KOPT-K1 (cell line): Measurements from ENCODE around the gene ZNF775.
A peak's percentile ranks its signal among the peaks of the same experiment; 100 is the strongest.

ENCODE experiments used
- H3K27ac ChIP-seq: fragments of 200-600 bp; sonication (generic); 2 replicates; pipeline ENCODE4 v1.5.1; 2016; ENCODE audit warnings: antibody characterized with exemption, mild to moderate bottlenecking, low read depth, low read length; ENCODE audit not compliant: poor library complexity, severe bottlenecking
- H3K36me3 ChIP-seq: fragments of 200-600 bp; sonication (generic); 2 replicates; pipeline ENCODE4 v1.5.1; 2017; ENCODE audit warnings: antibody characterized with exemption, mild to moderate bottlenecking, low read length, moderate library complexity; ENCODE audit not compliant: insufficient read depth
- H3K9me3 ChIP-seq: fragments of 200-600 bp; sonication (generic); 2 replicates; pipeline ENCODE4 v1.5.1; 2017; ENCODE audit warnings: antibody characterized with exemption, low read length, mild to moderate bottlenecking; ENCODE audit not compliant: insufficient read depth, poor library complexity, severe bottlenecking

The ZNF775 gene

DNA sequence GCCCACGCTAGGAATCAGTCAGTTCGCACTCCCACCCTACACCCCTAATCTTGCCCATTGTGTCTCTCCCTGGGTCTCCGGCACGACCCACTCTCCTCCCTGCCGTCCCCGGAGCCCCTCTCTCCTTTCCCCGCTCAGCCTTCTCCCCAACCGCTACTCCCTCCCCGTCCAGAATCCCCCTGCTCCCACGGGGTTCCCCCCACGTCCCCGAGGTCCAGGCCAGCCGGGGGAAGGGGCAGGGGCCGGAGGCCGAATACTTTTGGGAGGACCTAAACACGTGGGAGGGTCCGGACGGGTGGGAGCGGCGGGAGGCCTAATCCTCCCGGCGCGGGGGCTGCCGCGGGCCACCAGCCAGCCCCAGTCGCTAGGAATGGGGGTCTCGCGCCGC, 38.3 kb upstream of the ZNF775 start:
- Histone ChIP-seq H3K27ac (no peak overlapping the region), H3K36me3 (peaks cover 61% of the 10 kb centered on the region), H3K9me3 (peaks cover 9% of the 10 kb centered on the region)

- H3K27ac ChIP-seq: no peak within 1 kb of the TSS
- peaks cover 9% of the 10 kb centered on the region for H3K9me3 ChIP-seq
- peaks cover 54% of the 10 kb centered on the region for H3K36me3 ChIP-seq
Measured at GRCh38 chr7:150341263-150342120, 37.6 kb upstream of the ZNF775 start, which contains the start of gene RARRES2. Gene RARRES2 (minus strand): TSS chr7:150341629. CDS start chr7:150340609, 1,020 bp downstream.

GRCh38 chr7:150342121-150342408, 37.1 kb upstream of the ZNF775 start:
- peaks cover 9% of the 10 kb centered on the region for H3K9me3 ChIP-seq
- H3K27ac ChIP-seq: no peak overlapping the region
- peaks cover 49% of the 10 kb centered on the region for H3K36me3 ChIP-seq

GRCh38 chr7:150343225-150343624, 35.9 kb upstream of the ZNF775 start:
- peaks cover 9% of the 10 kb centered on the region for H3K9me3 ChIP-seq
- H3K27ac ChIP-seq: no peak overlapping the region
- H3K36me3 ChIP-seq: peaks cover 37% of the 10 kb centered on the region

DNA sequence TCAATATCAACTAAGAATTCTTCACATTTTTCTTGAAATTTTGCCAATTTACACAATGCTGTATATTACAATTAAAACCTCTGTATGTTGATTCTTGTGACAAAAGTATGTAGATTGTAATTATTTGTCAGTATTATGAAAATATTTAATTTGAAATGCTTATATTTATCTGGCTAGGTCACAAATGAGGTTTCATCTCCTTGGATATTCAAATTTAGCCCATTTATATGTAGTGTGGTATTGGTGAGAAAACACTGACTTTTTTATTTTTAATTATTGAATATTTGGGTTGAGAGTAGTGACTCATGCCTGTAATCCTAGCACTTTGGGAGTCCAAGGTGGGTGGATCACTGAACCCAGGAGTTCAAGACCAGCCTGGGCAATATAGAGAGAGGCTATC, 34.8 kb upstream of the ZNF775 start:
- H3K9me3 ChIP-seq: peaks cover 9% of the 10 kb centered on the region
- H3K36me3 ChIP-seq: peaks cover 26% of the 10 kb centered on the region
- no peak overlapping the region for H3K27ac ChIP-seq

DNA sequence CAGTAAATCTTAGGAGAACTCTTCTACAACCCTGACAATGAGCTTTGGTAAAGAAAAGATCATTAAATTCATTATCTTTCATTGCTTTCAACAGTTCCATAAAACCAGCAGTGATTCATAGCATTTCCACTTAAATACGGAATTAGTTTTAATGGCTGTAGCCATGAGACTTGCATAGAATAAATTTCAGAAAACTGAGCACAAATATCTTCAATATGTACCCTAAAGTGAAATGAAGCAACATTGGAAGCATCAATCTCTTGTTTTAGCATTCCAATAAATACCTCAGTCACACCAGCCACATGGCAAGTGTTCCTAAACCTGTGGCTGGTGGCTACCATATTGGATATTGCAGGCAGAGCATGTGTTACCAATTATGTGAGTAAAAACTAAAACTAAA, 34.1 kb upstream of the ZNF775 start:
- Histone ChIP-seq H3K27ac (no peak overlapping the region), H3K36me3 (peaks cover 20% of the 10 kb centered on the region), H3K9me3 (peaks cover 9% of the 10 kb centered on the region)

- H3K27ac ChIP-seq: no peak overlapping the region
- H3K9me3 ChIP-seq: peaks cover 9% of the 10 kb centered on the region
- H3K36me3 ChIP-seq: peaks cover 20% of the 10 kb centered on the region
Measured at GRCh38 chr7:150346922-150347321, 32.2 kb upstream of the ZNF775 start.

DNA sequence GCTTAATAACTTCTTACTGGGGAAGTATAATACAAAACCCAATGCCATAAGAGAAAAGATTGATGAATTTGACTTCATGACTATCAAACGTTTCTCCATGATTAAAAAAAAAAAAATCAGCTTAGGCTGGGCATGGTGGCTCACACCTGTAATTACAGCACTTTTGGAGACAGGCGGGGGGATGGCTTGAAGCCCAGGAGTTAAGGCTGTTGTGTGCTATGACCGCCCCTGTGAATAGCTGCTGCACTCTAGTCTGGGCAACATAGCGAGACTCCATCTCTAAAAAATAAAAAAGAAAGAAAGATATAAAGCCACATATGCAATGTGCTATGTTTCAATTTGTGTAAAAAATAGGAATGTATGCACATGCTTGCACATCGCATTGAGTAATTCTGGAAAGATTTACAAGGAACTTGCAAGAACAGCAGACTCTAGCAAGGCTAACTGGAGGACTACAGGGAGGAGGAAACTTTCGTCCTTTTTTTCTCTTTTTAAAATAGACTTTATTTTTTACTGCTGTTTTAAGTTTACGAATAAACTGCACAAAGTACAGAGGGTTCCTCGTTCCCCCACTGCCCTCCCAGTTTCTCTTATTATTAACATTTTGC, 27.4 kb upstream of the ZNF775 start:
- Histone ChIP-seq H3K27ac (no peak overlapping the region), H3K36me3 (no peaks in the 10 kb centered on the region), H3K9me3 (no peaks in the 10 kb centered on the region)

DNA sequence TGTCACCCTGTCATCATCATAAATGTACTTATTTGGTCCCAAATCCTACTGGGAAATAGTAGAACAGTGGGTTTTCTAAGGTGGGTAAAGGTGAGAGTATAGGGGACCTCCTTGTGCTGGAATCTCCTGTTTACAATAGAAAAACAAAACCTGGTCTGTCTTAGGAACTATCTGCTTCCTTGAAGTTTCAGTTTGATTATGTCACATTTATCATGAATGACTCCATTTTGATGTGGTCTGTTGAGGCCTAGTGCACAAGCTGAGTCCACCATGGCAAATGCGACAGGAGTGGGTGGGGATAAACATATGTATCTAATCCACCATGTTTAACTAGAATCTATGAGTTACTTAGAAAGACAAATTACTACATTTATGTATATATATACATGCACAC, 23.5 kb upstream of the ZNF775 start:
- no peaks in the 10 kb centered on the region for H3K9me3 ChIP-seq
- H3K27ac ChIP-seq: no peak overlapping the region
- H3K36me3 ChIP-seq: no peaks in the 10 kb centered on the region

- no peaks in the 10 kb centered on the region for H3K36me3 ChIP-seq
- no peaks in the 10 kb centered on the region for H3K9me3 ChIP-seq
- H3K27ac ChIP-seq: peak overlapping the region; percentile 23
Measured at GRCh38 chr7:150356265-150356897, 22.7 kb upstream of the ZNF775 start.

DNA sequence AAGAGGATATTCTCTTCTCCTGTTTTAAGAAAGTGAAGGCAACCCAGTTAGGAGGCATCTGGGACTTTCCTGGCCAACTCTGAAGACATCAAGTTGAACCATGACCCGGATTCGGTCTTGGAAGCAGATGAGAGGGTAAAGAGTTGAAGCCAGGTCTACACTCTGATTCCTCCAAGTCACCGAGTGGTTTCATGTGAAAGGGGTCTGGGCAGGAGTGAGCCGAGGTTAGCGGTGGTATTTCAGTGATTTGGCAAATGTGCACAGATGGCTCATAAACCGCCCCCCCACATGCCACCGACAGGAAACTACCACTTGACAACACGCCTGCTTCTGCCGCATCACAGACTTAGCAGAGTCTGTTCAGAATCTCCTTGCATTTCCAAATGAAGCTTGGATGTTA, 21.9 kb upstream of the ZNF775 start:
- H3K27ac ChIP-seq: peak overlapping the region; percentile 55
- H3K9me3 ChIP-seq: no peaks in the 10 kb centered on the region
- H3K36me3 ChIP-seq: no peaks in the 10 kb centered on the region

DNA sequence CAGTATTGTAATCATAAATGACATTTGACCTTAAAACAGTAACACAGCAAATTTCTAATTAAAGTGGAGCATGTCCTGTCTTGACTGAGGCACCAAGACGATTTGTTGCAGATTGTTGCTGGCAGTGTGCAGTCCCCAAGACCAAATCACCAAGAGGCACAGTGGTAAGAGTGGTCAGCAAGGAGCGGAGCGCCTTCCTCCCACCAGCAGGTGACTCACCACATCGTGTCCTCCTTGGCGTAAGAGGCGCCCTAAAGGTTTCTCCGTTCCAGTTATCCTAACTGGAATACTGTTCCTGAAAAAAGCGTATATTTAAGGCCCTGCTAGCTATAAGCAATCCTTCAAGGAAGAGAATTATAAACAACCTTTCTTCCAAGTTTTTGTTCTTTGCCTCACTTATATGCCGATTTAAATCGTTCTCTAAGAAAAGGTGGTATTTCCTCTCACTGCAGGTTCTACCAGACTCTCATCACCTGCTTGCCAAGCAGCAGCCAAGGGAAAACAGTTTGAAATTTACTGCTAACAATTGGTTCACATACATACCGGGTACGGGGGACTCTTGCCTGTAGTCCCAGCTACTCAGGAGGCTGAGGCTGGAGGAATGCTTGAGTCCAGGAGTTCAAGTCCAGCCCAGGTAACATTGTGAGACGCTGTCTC, 21.2 kb upstream of the ZNF775 start:
- H3K9me3 ChIP-seq: no peaks in the 10 kb centered on the region
- peak overlapping the region; percentile 55 for H3K27ac ChIP-seq
- no peaks in the 10 kb centered on the region for H3K36me3 ChIP-seq

DNA sequence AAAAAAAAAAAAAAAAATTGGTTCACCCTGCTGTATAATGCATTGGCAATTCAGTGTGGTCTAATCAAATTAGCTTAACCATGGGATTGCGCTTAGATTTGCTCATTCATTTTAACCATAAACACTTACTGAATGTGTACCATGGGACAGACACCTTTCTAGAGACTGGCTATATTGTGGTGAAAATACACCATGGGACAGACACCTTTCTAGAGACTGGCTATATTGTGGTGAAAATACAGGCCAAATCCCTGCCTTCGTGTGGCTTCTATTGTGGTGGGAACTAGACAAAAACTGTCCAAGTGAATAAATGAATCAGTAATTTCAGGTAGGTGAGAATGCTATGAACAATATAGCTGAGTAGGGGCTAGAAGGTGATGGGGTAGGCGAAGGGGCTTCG, 20.7 kb upstream of the ZNF775 start:
- Histone ChIP-seq H3K36me3 (no peaks in the 10 kb centered on the region), H3K27ac (peak overlapping the region; percentile 55), H3K9me3 (no peaks in the 10 kb centered on the region)

DNA sequence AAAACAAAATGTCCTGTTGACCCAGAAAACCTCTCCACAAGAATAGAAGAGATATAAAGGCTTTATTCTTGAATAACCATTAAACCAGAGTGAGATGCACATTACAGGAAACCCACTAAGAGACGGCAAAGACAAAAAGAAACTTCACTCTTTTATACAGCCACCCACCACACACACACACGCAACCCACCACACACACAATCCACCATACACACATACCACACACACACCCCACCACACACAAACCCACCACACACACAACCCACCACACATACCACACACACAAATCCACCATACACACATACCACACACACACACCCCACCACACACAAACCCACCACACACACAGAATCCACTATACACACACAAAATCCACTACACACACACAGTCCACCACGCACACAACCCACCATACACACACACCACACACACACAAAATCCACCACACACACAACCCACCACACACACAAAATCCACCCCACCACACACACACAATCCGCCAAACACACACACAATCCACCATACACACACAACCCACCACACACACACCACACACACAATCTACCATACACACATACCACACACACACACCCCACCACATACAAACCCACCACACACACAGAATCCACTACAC, 20.0 kb upstream of the ZNF775 start:
- H3K36me3 ChIP-seq: no peaks in the 10 kb centered on the region
- H3K27ac ChIP-seq: peak overlapping the region; percentile 55
- no peaks in the 10 kb centered on the region for H3K9me3 ChIP-seq
